Fibroblast of the aortic adventitia (primary cell): ENCODE results near the gene EZR. TPM values are rescaled to one million over a fixed set of nuclear protein-coding genes. Genes with fewer than 3 reads are reported as not detected.
"Not testable (repeated sequence)": the region's sequence is repeated elsewhere in the genome, so short reads cannot be mapped to it uniquely, and the experiment has no call there.

ENCODE experiments used
- DNase-seq: peaks from one replicate; pipeline ENCODE4 v3.0.0-alpha.2; 2010; ENCODE audit warnings: low read depth
- H3K4me3 ChIP-seq: 2 replicates; pipeline ENCODE4 v1.5.1; 2011; ENCODE audit warnings: low read depth, mild to moderate bottlenecking, control low read depth, low read length, moderate library complexity
- CTCF ChIP-seq: IDR thresholded peaks from 2 replicates; pipeline ENCODE4 v1.5.1; 2011; ENCODE audit warnings: mild to moderate bottlenecking, low read length, control low read depth, inconsistent platforms; ENCODE audit not compliant: insufficient read depth
- total RNA-seq: library from RNA; depleted of rRNA; stranded (reverse); fragments of >200 nt; gene quantifications from 2 replicates; pipeline ENCODE4 v1.2.3, GENCODE V29; 2012; ENCODE audit warnings: low replicate concordance

EZR gene
- total RNA-seq, 1 donor, result 41.3 TPM

- TF ChIP-seq CTCF, result no peak
- H3K4me3 ChIP-seq, result no peak overlapping the region
- DNase-seq, result no peak
Measured at GRCh38 chr6:158834675-158835385, 15.7 kb upstream of the EZR start.

GRCh38 chr6:158832807-158833206, 13.6 kb upstream of the EZR start:
- not testable (repeated sequence) for DNase-seq, H3K4me3 ChIP-seq

- TF ChIP-seq CTCF, result no peak
- H3K4me3 ChIP-seq, result no peak overlapping the region
- no peak for DNase-seq
Measured at GRCh38 chr6:158832026-158832425, 12.9 kb upstream of the EZR start.

DNA sequence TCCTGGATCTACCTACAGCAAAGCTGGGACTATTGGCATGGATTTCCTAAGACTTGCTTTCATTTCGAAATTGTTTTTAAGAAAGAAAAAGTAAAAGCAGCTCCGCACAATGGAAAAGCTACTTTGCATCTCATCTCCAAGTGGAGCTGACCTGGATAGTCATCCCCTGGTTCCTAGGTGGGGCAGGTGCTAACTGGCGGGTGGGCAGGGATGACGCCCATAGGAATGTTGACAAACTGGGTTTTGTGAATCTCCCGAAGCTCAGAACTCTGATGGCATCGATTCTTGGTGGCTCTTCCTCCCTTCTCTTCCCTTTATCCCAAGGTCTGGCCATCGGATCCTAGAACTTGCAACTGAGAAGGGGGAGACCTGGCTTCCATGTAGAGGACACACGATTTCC, 12.4 kb upstream of the EZR start:
- TF ChIP-seq CTCF, result no peak
- DNase-seq, result no peak
- no peak overlapping the region for H3K4me3 ChIP-seq

- DNase-seq, result no peak
- TF ChIP-seq CTCF, result no peak
- H3K4me3 ChIP-seq, result no peak overlapping the region
Measured at GRCh38 chr6:158830736-158831135, 11.6 kb upstream of the EZR start.

GRCh38 chr6:158828807-158829206, 9.6 kb upstream of the EZR start:
- no peak for DNase-seq
- TF ChIP-seq CTCF, result no peak
- no peak overlapping the region for H3K4me3 ChIP-seq

DNA sequence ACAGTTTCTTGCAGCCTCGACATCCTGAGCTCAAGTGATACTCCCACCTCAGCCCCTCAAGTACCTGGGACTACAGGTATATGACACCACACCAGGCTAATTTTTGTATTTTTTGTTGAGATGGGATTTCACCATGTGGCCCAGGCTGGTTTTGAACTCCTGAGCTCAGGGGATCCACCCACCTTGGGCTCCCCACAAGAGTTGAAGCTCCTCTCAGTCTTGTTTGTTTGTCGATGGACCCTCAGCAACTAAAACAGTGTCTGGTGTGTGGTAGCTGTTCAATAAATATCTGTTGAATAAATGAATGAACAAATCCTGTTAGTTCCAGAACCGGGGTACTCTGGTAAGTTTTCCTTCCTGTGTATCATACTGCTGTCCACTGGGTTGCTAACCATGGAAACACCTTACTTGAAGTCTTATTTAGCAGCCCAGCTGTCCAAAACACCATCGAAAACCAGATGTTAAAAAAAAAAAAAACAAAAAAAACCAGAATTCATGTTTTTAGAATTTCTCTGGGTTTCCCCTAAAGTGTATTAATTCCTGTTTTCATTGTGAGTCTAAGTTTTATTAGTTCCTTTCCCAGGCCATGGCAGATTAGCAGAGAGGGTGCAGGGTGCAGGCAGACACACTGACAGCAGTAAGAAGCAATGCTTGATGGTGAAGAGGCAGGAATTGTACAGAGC, 7.8 kb upstream of the EZR start:
- TF ChIP-seq CTCF, result no peak
- no peak for DNase-seq
- H3K4me3 ChIP-seq, result no peak overlapping the region
